ENCODE results near the gene ZNF263.

GRCh38 chr16:3264137-3265036 is 18.9 kb upstream of the ZNF263 start:
- TF ChIP-seq CTCF (IDR thresholded peaks at IDR 0.05) (peak in 3 of 4 experiments; percentile 19 to 43 (median 41)), POLR2AphosphoS5 (IDR thresholded peaks at IDR 0.05) (peak; percentile 96), POLR2A (IDR thresholded peaks at IDR 0.05) (peak; percentile 87 to 88), EP300 (IDR thresholded peaks at IDR 0.05) (no peak)

All from gastroesophageal sphincter (tissue), 3 donors.